KOPT-K1 (cell line): ENCODE results near the gene TERC.
"Not testable (repeated sequence)": the region's sequence is repeated elsewhere in the genome, so short reads cannot be mapped to it uniquely, and the experiment has no call there.

Experiments used
- H3K27ac ChIP-seq: fragments of 200-600 bp; sonication (generic); 2 replicates; pipeline ENCODE4 v1.5.1; 2016; ENCODE audit warnings: antibody characterized with exemption, mild to moderate bottlenecking, low read depth, low read length; ENCODE audit not compliant: poor library complexity, severe bottlenecking
- H3K36me3 ChIP-seq: fragments of 200-600 bp; sonication (generic); 2 replicates; pipeline ENCODE4 v1.5.1; 2017; ENCODE audit warnings: antibody characterized with exemption, mild to moderate bottlenecking, low read length, moderate library complexity; ENCODE audit not compliant: insufficient read depth
- H3K9me3 ChIP-seq: fragments of 200-600 bp; sonication (generic); 2 replicates; pipeline ENCODE4 v1.5.1; 2017; ENCODE audit warnings: antibody characterized with exemption, low read length, mild to moderate bottlenecking; ENCODE audit not compliant: insufficient read depth, poor library complexity, severe bottlenecking

TERC gene

GRCh38 chr3:169751875-169752274, 13.0 kb downstream of the TERC start:
- no peaks in the 10 kb centered on the region for H3K36me3 ChIP-seq
- no peak overlapping the region for H3K27ac ChIP-seq
- no peaks in the 10 kb centered on the region for H3K9me3 ChIP-seq

- Histone ChIP-seq H3K36me3 (no peaks in the 10 kb centered on the region), H3K9me3 (no peaks in the 10 kb centered on the region), H3K27ac (no peak overlapping the region)
Measured at GRCh38 chr3:169750665-169751064, 14.2 kb downstream of the TERC start.

- no peaks in the 10 kb centered on the region for H3K9me3 ChIP-seq
- H3K27ac ChIP-seq = no peak overlapping the region
- no peaks in the 10 kb centered on the region for H3K36me3 ChIP-seq
Measured at GRCh38 chr3:169748670-169749069, 16.2 kb downstream of the TERC start.

- H3K27ac ChIP-seq = no peak overlapping the region
Measured at GRCh38 chr3:169746924-169747323, 17.9 kb downstream of the TERC start.

GRCh38 chr3:169744366-169745054, 20.4 kb downstream of the TERC start:
- Histone ChIP-seq H3K27ac (no peak overlapping the region), H3K9me3 (no peaks in the 10 kb centered on the region)

More at GRCh38 chr3:169746924-169747323, 17.9 kb downstream of the TERC start:
- H3K36me3 ChIP-seq = no peaks in the 10 kb centered on the region
- H3K9me3 ChIP-seq = no peaks in the 10 kb centered on the region

GRCh38 chr3:169739067-169739466, 25.8 kb downstream of the TERC start:
- H3K36me3 ChIP-seq = no peaks in the 10 kb centered on the region
- no peak overlapping the region for H3K27ac ChIP-seq
- H3K9me3 ChIP-seq = peaks cover 7% of the 10 kb centered on the region

More at GRCh38 chr3:169744366-169745054, 20.4 kb downstream of the TERC start:
- no peaks in the 10 kb centered on the region for H3K36me3 ChIP-seq

- H3K9me3 ChIP-seq, H3K36me3 ChIP-seq, H3K27ac ChIP-seq: not testable (repeated sequence)
Measured at GRCh38 chr3:169731857-169732256, 33.0 kb downstream of the TERC start.

GRCh38 chr3:169722724-169723123, 42.1 kb downstream of the TERC start:
- no peaks in the 10 kb centered on the region for H3K36me3 ChIP-seq
- H3K9me3 ChIP-seq = peaks cover 4% of the 10 kb centered on the region
- H3K27ac ChIP-seq = no peak overlapping the region

- not testable (repeated sequence) for H3K36me3 ChIP-seq, H3K9me3 ChIP-seq, H3K27ac ChIP-seq
Measured at GRCh38 chr3:169718415-169718814, 46.4 kb downstream of the TERC start.
